Measurements from ENCODE around the gene CACHD1. TPM values are rescaled to one million over a fixed set of nuclear protein-coding genes. Genes with fewer than 3 reads are reported as not detected.

CACHD1 gene
- total RNA-seq, 2 donors from 2014 or later = 8.6 to 12.9 TPM

GRCh38 chr1:64515427-64515826, 45.5 kb downstream of the CACHD1 start:
- Histone ChIP-seq H3K4me1 (peaks cover 78% of the 10 kb centered on the region), H3K9me3 (no peaks in the 10 kb centered on the region), H3K27me3 (no peaks in the 10 kb centered on the region), H3K36me3 (replicated peaks in 1 of 2; ENCODE audit: insufficient read depth in 1 of 2, low read depth in 2 of 2) (no peaks in the 10 kb centered on the region), H3K4me3 (no peak overlapping the region), H3K27ac (no peak overlapping the region)
- peak in 2 of 7 experiments; percentile 3 to 9 for TF ChIP-seq CTCF (IDR thresholded peaks at IDR 0.05)
- no peak for TF ChIP-seq POLR2A (IDR thresholded peaks at IDR 0.05)
- peak; percentile 59 to 82 (median 78) for DNase-seq
- intact Hi-C loops (cut with DNase I) = no loop called here
- ATAC-seq = peak; percentile 82
- WGBS, 2 donors = 0 to 10% methylated on average over 1 of the region's 1 CpG

GRCh38 chr1:64516301-64516700, 46.4 kb downstream of the CACHD1 start:
- no peak for ATAC-seq
- Histone ChIP-seq H3K4me3 (no peak overlapping the region), H3K27me3 (no peaks in the 10 kb centered on the region), H3K9me3 (no peaks in the 10 kb centered on the region), H3K36me3 (replicated peaks in 1 of 2; ENCODE audit: insufficient read depth in 1 of 2, low read depth in 2 of 2) (no peaks in the 10 kb centered on the region), H3K27ac (no peak overlapping the region), H3K4me1 (peaks cover 78% of the 10 kb centered on the region)
- no peak for TF ChIP-seq POLR2A (IDR thresholded peaks at IDR 0.05)
- no peak for TF ChIP-seq CTCF (IDR thresholded peaks at IDR 0.05)
- no peak for DNase-seq
- 8 to 19% methylated on average over 7 of the region's 7 CpGs for WGBS, 2 donors
- intact Hi-C loops (cut with DNase I) = no loop called here

- no peak for DNase-seq
- TF ChIP-seq POLR2A (IDR thresholded peaks at IDR 0.05) = no peak
- intact Hi-C loops (cut with DNase I) = no loop called here
- H3K4me3 ChIP-seq = no peak overlapping the region
- H3K9me3 ChIP-seq = no peaks in the 10 kb centered on the region
- 67 to 72% methylated on average over 2 of the region's 2 CpGs for WGBS, 2 donors
- no peak overlapping the region for H3K27ac ChIP-seq
- ATAC-seq = no peak
- peaks cover 78% of the 10 kb centered on the region for H3K4me1 ChIP-seq
- H3K27me3 ChIP-seq = no peaks in the 10 kb centered on the region
- H3K36me3 ChIP-seq (replicated peaks in 1 of 2; ENCODE audit: insufficient read depth in 1 of 2, low read depth in 2 of 2) = no peaks in the 10 kb centered on the region
Observed at GRCh38 chr1:64516803-64517568, 47.1 kb downstream of the CACHD1 start.

GRCh38 chr1:64517640-64518039, 47.7 kb downstream of the CACHD1 start:
- ATAC-seq (no peak), DNase-seq (no peak)
- H3K9me3 ChIP-seq = no peaks in the 10 kb centered on the region
- TF ChIP-seq POLR2A (IDR thresholded peaks at IDR 0.05) (no peak), CTCF (IDR thresholded peaks at IDR 0.05) (no peak)
- H3K36me3 ChIP-seq (replicated peaks in 1 of 2; ENCODE audit: insufficient read depth in 1 of 2, low read depth in 2 of 2) = no peaks in the 10 kb centered on the region
- intact Hi-C loops (cut with DNase I) = no loop called here
- H3K27ac ChIP-seq = no peak overlapping the region
- WGBS, 2 donors = 98 to 100% methylated on average over 2 of the region's 2 CpGs
- no peaks in the 10 kb centered on the region for H3K27me3 ChIP-seq
- no peak overlapping the region for H3K4me3 ChIP-seq
- H3K4me1 ChIP-seq = peaks cover 73% of the 10 kb centered on the region

GRCh38 chr1:64518692-64519481, 49.0 kb downstream of the CACHD1 start:
- WGBS, 2 donors = 10 to 19% methylated on average over 1 of the region's 1 CpG
- Histone ChIP-seq H3K27me3 (no peaks in the 10 kb centered on the region), H3K27ac (peak overlapping the region in 1 of 4 donors; percentile 20), H3K4me1 (peaks cover 63% of the 10 kb centered on the region), H3K9me3 (no peaks in the 10 kb centered on the region), H3K36me3 (replicated peaks in 1 of 2; ENCODE audit: insufficient read depth in 1 of 2, low read depth in 2 of 2) (no peaks in the 10 kb centered on the region), H3K4me3 (no peak overlapping the region)
- intact Hi-C loops (cut with DNase I) = no loop called here
- DNase-seq = peak; percentile 30 to 59 (median 37)
- no peak for TF ChIP-seq CTCF (IDR thresholded peaks at IDR 0.05)
- TF ChIP-seq POLR2A (IDR thresholded peaks at IDR 0.05) = no peak
- ATAC-seq = no peak

Data from body of pancreas (tissue), 4 donors.